8988T (cell line): Measurements from ENCODE around the gene SPAG9.
A peak's percentile ranks its signal among the peaks of the same experiment; 100 is the strongest.

Source experiments
- DNase-seq: peaks from one replicate; pipeline ENCODE4 v3.0.0; 2011

Gene SPAG9

GRCh38 chr17:51120739-51121619 is at the start of gene SPAG9:
TSS of gene SPAG9 (minus strand) at chr17:51120868. CDS start at chr17:51120656, 212 bp downstream.
- peak; percentile 82 for DNase-seq

GRCh38 chr17:51169340-51169739 is 48.7 kb upstream of the SPAG9 start:
- no peak for DNase-seq

- peak; percentile 69 for DNase-seq
These were observed 46.6 kb upstream of the SPAG9 start for GRCh38 chr17:51166987-51167931.

- DNase-seq = peak; percentile 81
These were observed 45.7 kb upstream of the SPAG9 start, which contains the start of gene NME2 for GRCh38 chr17:51166198-51166986. TSS of gene NME2 (plus strand) at chr17:51166411. CDS start at chr17:51166831, 420 bp downstream.

- DNase-seq = no peak
These were observed 45.1 kb upstream of the SPAG9 start for GRCh38 chr17:51165680-51166197.

GRCh38 chr17:51164911-51165679 is 44.4 kb upstream of the SPAG9 start:
- DNase-seq = no peak

GRCh38 chr17:51161541-51161940 is 40.9 kb upstream of the SPAG9 start:
- no peak for DNase-seq

GRCh38 chr17:51159604-51160003 is 38.9 kb upstream of the SPAG9 start:
- no peak for DNase-seq

- no peak for DNase-seq
These were observed 34.7 kb upstream of the SPAG9 start for GRCh38 chr17:51155416-51155815.

GRCh38 chr17:51154176-51154575 is 33.5 kb upstream of the SPAG9 start:
- DNase-seq = no peak

- peak; percentile 34 for DNase-seq
These were observed 32.8 kb upstream of the SPAG9 start, which contains the start of gene NME1 for GRCh38 chr17:51153210-51154072. TSS of gene NME1 (plus strand) at chr17:51153559. CDS start at chr17:51155655, 2,096 bp downstream.

GRCh38 chr17:51152766-51153209 is 32.1 kb upstream of the SPAG9 start:
- no peak for DNase-seq

- DNase-seq = no peak
These were observed 30.3 kb upstream of the SPAG9 start for GRCh38 chr17:51150932-51151331.

GRCh38 chr17:51149163-51149562 is 28.5 kb upstream of the SPAG9 start:
- DNase-seq = no peak

GRCh38 chr17:51147650-51148049 is 27.0 kb upstream of the SPAG9 start:
- DNase-seq = no peak

- DNase-seq = no peak
These were observed 23.8 kb upstream of the SPAG9 start for GRCh38 chr17:51144266-51145022.

GRCh38 chr17:51142597-51142996 is 21.9 kb upstream of the SPAG9 start:
- no peak for DNase-seq

GRCh38 chr17:51135956-51136355 is 15.3 kb upstream of the SPAG9 start:
- no peak for DNase-seq

GRCh38 chr17:51133365-51133764 is 12.7 kb upstream of the SPAG9 start:
- no peak for DNase-seq

- DNase-seq = no peak
These were observed 12.3 kb upstream of the SPAG9 start for GRCh38 chr17:51132964-51133319.
